ENCODE measurements around the gene ITGA6. TPM values are rescaled to one million over a fixed set of nuclear protein-coding genes. Genes with fewer than 3 reads are reported as not detected.

The ITGA6 gene
- total RNA-seq (10 to 100 TPM; 25.9 to 46.5 (median 43.8) TPM), polyA plus RNA-seq (10 to 100 TPM; 16.4 to 22.3 (median 20.9) TPM)
- long read RNA-seq, donor 1, full-length matches to known transcripts: 8 of 27 reads
- long read RNA-seq, donor 1, partial matches to known transcripts: 12 of 27 reads
- long read RNA-seq, donor 1, other reads (novel, unspliced or antisense): 7 of 27 reads
- long read RNA-seq, donor 2, full-length matches to known transcripts: 11 of 27 reads
- long read RNA-seq, donor 2, partial matches to known transcripts: 12 of 27 reads
- long read RNA-seq, donor 2, other reads (novel, unspliced or antisense): 4 of 27 reads

- ATAC-seq (peak; percentile 76 to 85 (median 82)), DNase-seq (peak; percentile 69 to 78)
- Histone ChIP-seq H3K27me3 (ENCODE audit: insufficient read depth in 3 of 3, low read length in 2 of 3) (no peaks in the 10 kb centered on the region), H3K4me1 (peaks cover 26% of the 10 kb centered on the region), H3K27ac (peak within 1 kb of the TSS; percentile 86), H3K4me3 (peak within 1 kb of the TSS; percentile 94), H3K36me3 (ENCODE audit: insufficient read depth in 1 of 2, low read depth in 1 of 2) (no peaks in the 10 kb centered on the region), H3K9me3 (no peaks in the 10 kb centered on the region)
- 0 to 1% (median 0%) methylated on average over 48 to 79 of the region's 79 CpGs for WGBS, 3 donors
- TF ChIP-seq CTCF (IDR thresholded peaks at IDR 0.05): peak; percentile 23
- intact Hi-C loops (cut with DNase I): loop anchor here (5.0 kb wide), 2 partner anchors 35 to 75 kb away; no protein-coding TSS in a partner anchor
These were observed at the start of gene ITGA6 for GRCh38 chr2:172427256-172427989. Gene ITGA6, plus strand, starts transcription at chr2:172427586.

- ATAC-seq (no peak), DNase-seq (no peak)
- H3K27ac ChIP-seq: no peak overlapping the region
- 61 to 67% (median 64%) methylated on average over 8 of the region's 8 CpGs for WGBS, 3 donors
- peaks cover 3% of the 10 kb centered on the region for H3K4me1 ChIP-seq
- intact Hi-C loops (cut with DNase I): no loop called here
- H3K9me3 ChIP-seq: no peaks in the 10 kb centered on the region
- no peaks in the 10 kb centered on the region for H3K27me3 ChIP-seq (ENCODE audit: insufficient read depth in 3 of 3, low read length in 2 of 3)
- H3K4me3 ChIP-seq: no peak overlapping the region
- H3K36me3 ChIP-seq (ENCODE audit: insufficient read depth in 1 of 2, low read depth in 1 of 2): no peaks in the 10 kb centered on the region
- TF ChIP-seq CTCF (IDR thresholded peaks at IDR 0.05): no peak
These were observed 46.7 kb upstream of the ITGA6 start for GRCh38 chr2:172380436-172381274.

- TF ChIP-seq CTCF (IDR thresholded peaks at IDR 0.05): no peak
- no peaks in the 10 kb centered on the region for H3K27me3 ChIP-seq (ENCODE audit: insufficient read depth in 3 of 3, low read length in 2 of 3)
- H3K27ac ChIP-seq: no peak overlapping the region
- no peaks in the 10 kb centered on the region for H3K9me3 ChIP-seq
- peaks cover 3% of the 10 kb centered on the region for H3K4me1 ChIP-seq
- no peak overlapping the region for H3K4me3 ChIP-seq
- intact Hi-C loops (cut with DNase I): no loop called here
- no peaks in the 10 kb centered on the region for H3K36me3 ChIP-seq (ENCODE audit: insufficient read depth in 1 of 2, low read depth in 1 of 2)
- no peak for ATAC-seq
- 59 to 72% (median 67%) methylated on average over 3 of the region's 3 CpGs for WGBS, 3 donors
- no peak for DNase-seq
These were observed 45.9 kb upstream of the ITGA6 start for GRCh38 chr2:172381275-172382027.

GRCh38 chr2:172387361-172387760, 40.0 kb upstream of the ITGA6 start:
- Histone ChIP-seq H3K4me1 (no peaks in the 10 kb centered on the region), H3K36me3 (ENCODE audit: insufficient read depth in 1 of 2, low read depth in 1 of 2) (no peaks in the 10 kb centered on the region), H3K27me3 (ENCODE audit: insufficient read depth in 3 of 3, low read length in 2 of 3) (no peaks in the 10 kb centered on the region), H3K27ac (no peak overlapping the region), H3K9me3 (no peaks in the 10 kb centered on the region), H3K4me3 (no peak overlapping the region)
- WGBS, 3 donors: 72 to 79% (median 77%) methylated on average over 4 of the region's 4 CpGs
- intact Hi-C loops (cut with DNase I): no loop called here
- no peak for DNase-seq
- no peak for TF ChIP-seq CTCF (IDR thresholded peaks at IDR 0.05)
- ATAC-seq: no peak

Measured in psoas muscle (tissue), 8 donors.